Panc1 (cell line): Measurements from ENCODE around the gene SENP7.

ENCODE experiments used
- CTCF ChIP-seq: fragments of 450-650 bp; IDR thresholded peaks from 2 replicates; pipeline ENCODE4 v1.5.1; 2017; ENCODE audit warnings: mild to moderate bottlenecking
- POLR2AphosphoS5 ChIP-seq: IDR thresholded peaks from 2 replicates; pipeline ENCODE4 v1.6.1; 2012; ENCODE audit warnings: mild to moderate bottlenecking, low read depth, low read length, moderate library complexity
- REST ChIP-seq, 2 experiments: IDR thresholded peaks; 2 replicates each; pipeline ENCODE4 v1.6.1; 2011 to 2012; ENCODE audit warnings: low read depth in 2 of 2, control low read depth in 1 of 2, low read length in 1 of 2, mild to moderate bottlenecking in 1 of 2, moderate library complexity in 1 of 2; ENCODE audit not compliant: insufficient read depth in 1 of 2
- SIN3A ChIP-seq: IDR thresholded peaks from 2 replicates; pipeline ENCODE4 v1.6.1; 2012; ENCODE audit warnings: low read depth, mild to moderate bottlenecking, low read length, moderate library complexity, borderline replicate concordance; ENCODE audit not compliant: insufficient read depth
- TCF7L2 ChIP-seq: IDR thresholded peaks from 2 replicates; pipeline ENCODE4 v1.6.1; 2011; ENCODE audit warnings: mild to moderate bottlenecking, low read depth, low read length, inconsistent platforms

- TF ChIP-seq CTCF (no peak), REST (IDR thresholded peaks at IDR 0.05; ENCODE audit: insufficient read depth in 1 of 2, low read depth in 2 of 2, low read length in 1 of 2) (no peak), SIN3A (no peak), POLR2AphosphoS5 (no peak), TCF7L2 (no peak)
Measured at GRCh38 chr3:101521211-101521701, 8.2 kb upstream of the SENP7 start.
